DMS114 treated with DMSO at 0.1 percent for 48 hours (cell line): ENCODE results near the gene RSPH6A.
"Not testable (repeated sequence)": the region's sequence is repeated elsewhere in the genome, so short reads cannot be mapped to it uniquely, and the experiment has no call there.

Source experiments
- DNase-seq: peaks from one replicate; lab custom pipeline; 2025; ENCODE audit not compliant: unreplicated experiment; lab: John Stamatoyannopoulos, UW

Gene RSPH6A

GRCh38 chr19:45766869-45767346 lies 48.2 kb downstream of the RSPH6A start:
- no peak for DNase-seq

DNA sequence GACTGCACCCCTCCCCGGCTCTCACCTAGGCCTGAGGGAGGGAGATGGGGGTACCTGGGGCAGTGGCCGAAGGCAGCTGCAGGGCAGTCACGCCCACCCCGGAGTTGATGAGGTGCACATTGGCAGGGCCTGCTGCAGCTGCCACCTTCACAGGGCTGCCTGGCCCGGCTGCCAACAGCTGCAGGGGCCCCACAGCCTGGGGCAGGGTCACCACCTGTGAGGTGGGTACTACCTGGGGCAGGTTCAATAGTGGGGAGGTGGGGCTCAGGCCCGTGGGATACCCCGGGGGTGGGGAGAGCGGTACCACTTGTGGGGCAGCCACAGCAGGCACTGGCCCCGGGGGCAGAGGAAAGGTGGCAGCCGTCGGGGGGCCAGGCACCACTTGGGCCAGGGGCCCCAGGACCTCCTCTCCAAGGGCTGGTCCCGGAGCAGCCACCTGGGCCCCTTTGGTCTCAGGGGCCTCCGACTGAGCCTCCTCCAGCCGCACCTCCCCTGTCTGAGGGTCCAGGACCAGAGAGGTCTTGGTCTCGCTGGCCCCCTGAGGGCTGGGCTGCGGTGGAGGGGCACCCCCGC lies 48.7 kb downstream of the RSPH6A start:
- no peak for DNase-seq

DNA sequence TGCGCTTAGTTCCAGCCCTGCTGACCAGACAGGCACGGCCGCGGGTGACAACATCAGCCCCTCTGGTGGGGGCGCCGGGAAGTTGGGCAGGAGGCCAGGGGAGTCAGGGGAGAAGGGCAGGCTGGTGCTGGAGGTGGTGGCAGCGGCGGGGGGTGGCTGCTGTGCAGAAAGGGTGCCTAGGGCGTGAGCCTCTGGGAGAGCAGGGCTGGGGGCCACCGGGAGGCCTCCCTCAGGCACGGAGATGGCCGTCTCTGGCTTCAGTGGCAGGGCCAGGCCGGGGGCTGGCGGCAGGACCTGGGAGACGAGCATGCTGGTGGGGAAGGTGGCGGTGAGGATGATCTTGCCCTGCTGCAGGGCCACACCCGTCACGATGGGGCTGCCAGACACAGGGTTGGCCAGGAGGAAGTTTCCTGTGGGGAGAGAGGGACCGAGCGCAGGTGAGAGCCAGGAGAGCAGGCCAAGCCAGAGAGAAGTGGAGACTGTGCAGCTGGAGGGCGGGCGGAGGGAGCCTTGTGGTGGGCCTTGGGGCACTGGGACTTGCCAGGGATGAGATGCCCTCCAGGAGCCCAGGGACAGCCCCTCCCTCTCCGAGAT lies 49.3 kb downstream of the RSPH6A start:
- no peak for DNase-seq

GRCh38 chr19:45764945-45765701 lies 50.0 kb downstream of the RSPH6A start:
- DNase-seq = no peak

DNA sequence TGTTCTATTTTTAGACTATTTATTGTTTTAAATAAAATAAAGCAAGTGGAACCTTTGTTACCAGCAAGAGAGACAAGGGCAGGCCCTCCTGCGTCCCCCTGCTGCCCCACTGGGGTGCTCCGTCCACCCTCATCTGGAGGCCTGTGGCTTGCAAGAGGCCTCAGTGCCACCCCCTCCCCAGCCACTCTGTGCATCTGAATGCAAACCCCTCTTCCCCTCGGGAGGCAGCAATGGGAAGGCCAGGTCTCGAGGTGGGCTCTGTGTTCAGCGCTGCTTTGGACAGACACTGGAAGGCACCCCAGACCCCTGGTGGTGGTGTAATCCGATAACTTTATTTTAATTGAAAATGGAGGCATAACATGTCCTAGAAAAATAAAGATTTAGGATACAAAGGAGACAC lies 50.6 kb downstream of the RSPH6A start:
- DNase-seq = no peak

GRCh38 chr19:45763691-45764294 lies 51.3 kb downstream of the RSPH6A start:
- DNase-seq = no peak

DNA sequence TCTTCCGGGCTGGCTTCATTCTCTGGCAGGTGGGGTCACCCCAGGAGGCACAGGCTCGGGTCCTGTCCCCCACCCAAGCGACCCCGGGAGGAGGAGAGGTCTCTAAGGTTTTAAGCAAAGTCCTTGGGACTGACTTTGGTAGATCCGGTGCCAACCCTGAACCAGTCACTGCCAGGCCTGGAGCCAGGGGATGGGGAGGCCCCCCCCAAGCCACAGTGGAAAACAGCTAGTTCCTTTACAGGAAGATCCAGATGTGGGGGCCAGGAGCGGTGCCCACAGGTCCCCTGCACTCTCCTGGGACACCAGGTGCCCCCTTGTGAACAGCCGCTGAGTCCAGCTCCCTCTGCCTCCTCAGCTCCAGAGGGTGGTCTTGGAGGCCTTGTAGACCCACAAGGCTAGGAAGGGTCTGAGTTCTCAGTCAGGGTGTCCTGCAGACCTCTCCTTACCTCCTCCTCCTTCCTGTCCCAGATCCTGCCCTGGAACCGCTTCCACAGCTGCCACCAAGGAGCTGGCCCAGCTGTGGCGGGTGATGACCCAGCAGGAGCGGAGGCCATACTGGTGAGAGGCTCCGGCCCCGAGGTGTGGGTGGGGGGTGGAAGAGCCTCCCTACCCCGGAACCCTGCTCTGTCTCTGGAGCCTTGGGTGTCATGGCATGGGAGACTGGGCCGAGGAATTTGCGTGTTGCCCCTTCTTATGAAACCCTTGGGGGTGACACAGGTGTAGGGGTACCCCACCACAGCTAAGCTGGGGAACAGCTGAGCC lies 52.1 kb downstream of the RSPH6A start:
- DNase-seq = no peak

GRCh38 chr19:45761714-45762113 lies 53.4 kb downstream of the RSPH6A start:
- no peak for DNase-seq

GRCh38 chr19:45758921-45759320 lies 56.2 kb downstream of the RSPH6A start:
- no peak for DNase-seq

DNA sequence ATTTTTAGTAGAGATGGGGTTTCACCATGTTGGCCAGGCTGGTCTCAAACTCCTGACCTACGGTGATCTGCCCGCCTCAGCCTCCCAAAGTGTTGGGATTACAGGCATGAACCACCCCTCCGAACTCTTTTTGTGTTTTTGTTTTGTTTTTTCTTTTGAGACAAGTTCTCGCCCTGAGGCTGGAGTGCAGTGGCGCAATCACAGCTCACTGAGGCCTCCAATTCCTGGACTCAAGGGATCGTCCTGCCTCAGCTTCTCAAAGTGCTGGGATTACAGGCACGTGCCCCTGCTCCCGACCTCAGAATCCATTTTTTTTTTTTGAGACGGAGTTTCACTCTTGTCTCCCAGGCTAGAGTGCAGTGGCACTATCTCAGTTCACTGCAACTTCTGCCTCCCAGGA lies 57.4 kb downstream of the RSPH6A start:
- DNase-seq = no peak

DNA sequence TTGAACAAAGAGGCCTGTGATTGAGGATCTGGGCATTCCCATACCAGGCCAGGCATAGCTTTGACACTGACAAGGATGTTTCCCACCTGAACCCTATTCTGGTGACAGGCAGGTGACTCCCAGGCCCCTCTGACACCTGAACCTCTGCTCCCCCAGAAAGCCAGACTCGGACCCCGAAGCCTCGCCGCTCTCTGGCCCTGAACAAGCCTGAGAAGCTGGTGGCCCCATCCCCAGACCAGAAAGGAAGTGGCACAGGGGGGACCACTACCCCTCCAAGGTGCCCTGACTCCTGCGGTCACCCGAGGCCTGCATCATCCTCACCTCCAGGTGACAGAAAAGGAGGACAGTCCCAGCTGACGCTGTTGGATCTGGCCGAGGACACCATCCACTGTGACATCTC lies 60.8 kb downstream of the RSPH6A start:
- DNase-seq = no peak

DNA sequence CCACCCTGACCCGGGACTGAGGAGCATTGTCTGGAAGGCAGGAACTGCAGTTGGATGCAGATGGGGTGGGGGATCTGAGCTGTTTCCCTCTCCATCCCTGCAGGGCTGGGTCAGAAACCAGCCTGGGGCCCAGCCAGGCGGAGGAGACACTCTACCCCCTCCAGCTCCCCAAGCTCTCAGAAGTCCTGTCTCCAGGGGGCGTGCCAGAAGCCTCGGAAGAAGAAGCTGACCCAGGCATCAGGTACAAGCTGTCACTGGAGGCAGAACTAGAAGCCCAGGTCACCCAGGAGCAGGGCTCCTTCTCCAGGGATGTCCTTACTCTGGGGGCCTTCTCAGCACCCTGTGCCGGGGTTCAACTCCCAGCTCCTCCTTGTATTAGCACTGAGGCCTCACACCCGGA lies 61.6 kb downstream of the RSPH6A start:
- no peak for DNase-seq

DNA sequence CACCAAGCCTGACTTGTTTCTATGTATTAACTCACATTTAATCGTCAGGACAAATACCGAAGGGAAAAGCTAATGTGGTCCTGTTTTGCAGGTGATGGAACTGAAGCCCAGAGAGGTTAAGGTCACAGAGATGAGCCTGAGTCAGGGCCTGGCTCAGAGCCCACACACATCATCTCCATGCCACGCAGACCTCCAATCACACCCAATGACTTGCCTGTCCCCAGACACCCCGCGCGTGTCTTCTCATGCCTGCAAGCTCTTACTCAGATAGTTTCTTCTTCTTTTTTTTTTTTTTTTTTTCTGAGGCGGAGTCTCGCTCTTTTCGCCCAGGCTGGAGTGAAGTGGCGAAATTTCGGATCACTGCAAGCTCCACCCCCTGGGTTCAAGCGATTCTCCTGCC lies 62.5 kb downstream of the RSPH6A start:
- DNase-seq = no peak

DNA sequence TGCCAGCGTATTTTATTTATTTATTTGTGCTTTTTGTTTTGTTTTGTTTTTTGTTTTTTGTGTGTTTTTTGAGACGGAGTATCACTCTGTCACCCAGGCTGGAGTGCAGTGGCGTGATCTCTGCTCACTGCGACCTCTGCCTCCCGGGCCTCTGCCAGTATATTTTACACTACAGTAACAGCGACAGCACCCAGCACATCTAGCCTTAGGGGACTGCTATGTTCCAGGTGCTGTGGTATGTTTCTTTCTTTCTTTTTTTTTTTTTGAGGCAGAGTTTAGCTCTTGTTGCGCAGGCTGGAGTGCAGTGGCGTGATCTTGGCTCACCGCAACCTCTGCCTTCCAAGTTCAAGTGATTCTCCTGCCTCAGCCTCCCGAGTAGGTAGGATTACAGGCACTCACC lies 63.6 kb downstream of the RSPH6A start:
- not testable (repeated sequence) for DNase-seq

DNA sequence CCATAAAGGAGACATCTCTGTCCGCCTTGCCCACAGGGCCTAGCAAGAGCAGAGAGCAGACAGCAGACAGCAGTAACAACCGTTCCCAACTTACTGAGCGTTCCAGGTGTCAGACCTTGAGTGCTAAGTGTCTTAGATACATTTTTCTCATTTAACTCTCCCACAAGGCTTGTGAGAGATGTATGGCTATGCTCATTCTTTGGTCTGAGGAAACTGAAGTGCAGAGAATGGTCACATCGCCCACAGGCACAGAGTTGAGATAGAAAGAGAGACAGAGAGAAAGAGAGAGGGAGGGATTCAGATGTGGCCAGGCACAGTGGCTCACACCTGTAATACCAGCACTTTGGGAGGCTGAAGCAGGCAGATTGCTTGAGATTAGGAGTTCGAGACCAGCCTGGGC lies 67.6 kb downstream of the RSPH6A start:
- DNase-seq = no peak

GRCh38 chr19:45746866-45747265 lies 68.2 kb downstream of the RSPH6A start:
- no peak for DNase-seq
